GM11168 (cell line): ENCODE measurements around the gene UBL4A.

ENCODE experiments used
- in situ Hi-C: fragments of 300-500 bp; cut with MboI; formaldehyde crosslinking; loops from one replicate; pipeline ENCODE4 v1.12.0; 2022; ENCODE audit warnings: low sequenced_read_pairs; ENCODE audit not compliant: unreplicated experiment

Gene UBL4A

DNA sequence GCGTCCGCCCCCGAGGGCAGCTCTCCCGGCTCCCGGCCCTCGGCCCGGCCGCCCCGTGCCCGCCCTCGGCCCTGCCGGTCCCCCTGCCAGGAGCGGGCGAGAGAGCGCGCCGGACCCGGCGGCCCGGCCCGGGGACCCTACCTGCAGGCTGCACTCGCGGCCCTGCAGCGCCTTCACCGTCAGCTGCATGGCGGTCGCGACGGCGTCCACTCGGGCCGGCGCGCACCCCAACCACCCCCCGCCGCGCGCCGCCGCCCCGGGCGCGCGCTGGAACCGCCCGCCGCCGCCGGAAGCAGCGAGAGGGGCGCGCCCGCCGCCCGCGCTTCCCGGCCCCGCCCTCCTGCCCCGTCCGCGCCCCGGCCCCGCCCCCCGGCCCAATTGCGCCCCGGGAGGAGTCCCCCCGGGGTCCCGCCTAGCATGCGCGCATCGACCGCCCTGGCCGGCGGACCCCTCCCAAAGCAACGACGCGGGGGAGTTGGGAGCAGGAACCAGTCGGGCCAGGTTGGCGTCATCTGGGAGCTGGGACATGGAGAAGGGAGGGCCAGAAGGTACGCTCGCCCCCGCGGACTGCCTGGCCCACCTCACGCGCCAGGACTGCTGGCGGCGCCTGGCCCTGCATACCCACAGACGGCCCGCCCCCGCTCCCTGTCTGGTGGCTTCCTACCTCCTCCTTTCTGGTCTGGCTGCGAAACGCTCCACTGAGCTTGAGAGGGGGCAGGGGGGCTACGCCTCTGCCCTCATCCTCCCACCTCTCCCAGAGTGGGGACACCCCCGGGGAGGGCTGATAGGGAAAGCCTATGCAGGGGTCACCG lies at the start of gene UBL4A:
Gene UBL4A (minus strand): TSS at position 220 of the 812 bp plus-strand sequence. CDS start 31 bp downstream, at position 189.
- in situ Hi-C loops = no loop called here

DNA sequence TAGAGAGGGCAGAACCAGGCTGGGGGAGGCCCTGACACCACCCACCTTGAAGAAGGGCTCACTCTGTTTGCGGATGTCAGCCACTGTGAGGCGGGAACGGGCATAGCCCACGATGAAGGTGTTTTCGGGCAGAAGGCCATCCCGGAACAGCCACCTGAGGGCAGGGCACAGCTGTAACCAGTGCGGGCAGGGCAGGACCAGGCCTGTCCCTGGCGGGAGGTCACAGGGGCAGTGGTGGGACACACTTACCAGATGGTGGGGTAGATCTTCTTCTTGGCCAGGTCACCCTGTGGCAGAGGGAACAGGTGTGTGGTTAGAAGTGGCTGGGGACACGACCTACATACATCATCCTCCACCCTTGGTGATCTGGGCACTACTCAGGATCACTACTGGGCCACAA lies 49.5 kb upstream of the UBL4A start:
- in situ Hi-C loops = loop anchor here (25.0 kb wide), 1 partner anchor 99 kb away; the partner anchor contains the start of genes ATP6AP1, FAM50A and GDI1

DNA sequence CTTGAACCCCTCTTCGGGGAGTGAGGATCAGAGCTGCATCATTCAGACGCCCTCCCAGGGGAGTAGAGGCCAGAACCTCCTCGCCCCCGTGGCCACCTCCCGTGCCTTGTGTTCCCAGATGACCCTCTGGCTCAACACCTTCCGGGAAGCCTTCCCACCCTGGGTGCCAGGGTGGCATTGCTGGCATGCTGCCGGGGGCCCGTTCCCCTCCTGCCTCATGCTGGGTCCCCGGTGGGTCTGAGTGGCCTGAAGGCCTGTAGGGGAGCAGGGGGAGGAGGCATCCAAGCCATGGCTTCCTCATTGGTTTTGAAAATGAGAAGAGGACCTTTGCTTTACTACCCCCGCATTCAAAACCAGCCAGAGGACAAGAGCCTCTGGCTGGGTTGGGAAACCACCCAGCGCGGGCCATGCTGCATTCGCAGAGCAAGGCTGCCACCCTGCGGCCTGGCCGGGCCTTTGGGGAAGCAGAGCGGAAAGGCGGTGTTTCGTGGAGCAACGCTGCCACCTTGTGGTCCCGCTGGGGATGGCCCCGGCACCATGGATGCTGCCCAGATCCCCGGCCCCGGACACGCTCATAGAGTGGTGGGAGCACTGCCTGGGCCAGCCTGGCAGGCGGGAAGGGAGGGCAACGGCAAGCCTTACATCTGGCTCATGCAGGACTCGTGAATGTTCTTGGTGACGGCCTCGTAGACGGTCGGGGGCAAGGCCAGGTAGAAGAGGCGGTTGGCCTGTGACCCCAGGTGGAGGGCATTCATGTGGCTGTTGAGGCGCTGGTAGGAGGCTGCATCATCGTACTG lies 48.3 kb upstream of the UBL4A start:
- in situ Hi-C loops = loop anchor here (25.0 kb wide), 1 partner anchor 97 kb away; the partner anchor contains the start of genes ATP6AP1, FAM50A and GDI1

DNA sequence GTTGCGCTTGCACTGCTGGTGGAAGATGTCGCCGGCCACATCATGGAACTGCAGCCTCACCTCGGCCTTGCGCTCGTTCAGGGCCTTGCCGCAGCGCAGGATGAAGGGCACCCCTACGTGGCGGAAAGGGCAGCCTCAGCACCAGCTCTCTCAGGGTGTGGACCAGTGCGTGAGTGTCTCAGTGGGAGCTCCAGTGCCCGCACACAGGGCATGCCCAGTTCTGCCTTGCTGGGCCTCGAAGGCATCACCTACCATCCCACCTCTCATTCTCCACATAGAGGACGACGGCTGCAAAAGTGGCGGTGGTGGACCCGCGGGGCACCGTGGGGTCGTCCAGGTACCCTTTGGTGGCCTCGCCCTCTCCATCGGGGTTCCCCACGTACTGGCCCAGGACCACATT lies 46.3 kb upstream of the UBL4A start:
- in situ Hi-C loops = loop anchor here (25.0 kb wide), 1 partner anchor 95 kb away; the partner anchor contains the start of genes ATP6AP1, FAM50A and GDI1

DNA sequence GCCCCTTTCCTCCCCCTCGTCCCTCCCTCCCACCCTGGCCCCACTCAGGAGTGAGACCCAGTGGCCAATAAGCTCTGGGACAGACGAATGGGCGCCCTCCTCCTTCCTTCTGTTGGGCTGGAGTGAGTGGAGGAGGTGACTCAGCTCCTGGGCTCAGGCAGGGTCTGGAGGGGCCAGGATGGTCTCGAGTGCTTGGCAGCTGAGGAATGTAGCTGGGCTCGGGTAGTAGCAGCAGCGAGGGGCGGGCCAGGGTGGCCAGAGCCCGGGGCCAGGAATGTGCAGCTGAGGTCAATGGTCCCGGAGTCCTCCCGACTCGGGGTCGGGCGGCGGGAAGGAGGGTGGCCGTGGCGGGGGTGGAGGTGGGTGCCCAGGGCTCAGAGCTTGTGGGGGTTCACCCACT lies 45.2 kb upstream of the UBL4A start:
- in situ Hi-C loops = loop anchor here (25.0 kb wide), 1 partner anchor 94 kb away; the partner anchor contains the start of genes ATP6AP1, FAM50A and GDI1

DNA sequence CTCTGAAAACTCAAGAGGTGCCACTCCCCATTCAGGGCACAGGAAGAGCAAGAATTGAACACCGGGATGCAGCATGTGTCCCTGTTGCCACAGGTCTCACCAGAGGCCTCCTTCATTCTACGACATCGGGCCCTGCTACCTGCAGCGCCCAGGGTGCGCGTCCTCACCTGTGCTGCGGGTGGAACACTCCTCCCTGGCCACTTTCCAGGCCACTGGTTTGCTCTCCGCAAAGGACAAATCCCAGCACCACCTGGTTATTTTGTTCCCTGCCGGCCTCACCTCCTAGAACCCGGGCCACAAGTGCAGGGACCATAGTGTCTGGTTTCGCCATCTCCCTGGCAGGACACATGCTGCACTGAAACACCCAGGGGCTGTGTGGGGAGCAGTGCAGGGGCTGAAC lies 43.9 kb upstream of the UBL4A start:
- in situ Hi-C loops = loop anchor here (25.0 kb wide), 1 partner anchor 93 kb away; the partner anchor contains the start of genes ATP6AP1, FAM50A and GDI1

DNA sequence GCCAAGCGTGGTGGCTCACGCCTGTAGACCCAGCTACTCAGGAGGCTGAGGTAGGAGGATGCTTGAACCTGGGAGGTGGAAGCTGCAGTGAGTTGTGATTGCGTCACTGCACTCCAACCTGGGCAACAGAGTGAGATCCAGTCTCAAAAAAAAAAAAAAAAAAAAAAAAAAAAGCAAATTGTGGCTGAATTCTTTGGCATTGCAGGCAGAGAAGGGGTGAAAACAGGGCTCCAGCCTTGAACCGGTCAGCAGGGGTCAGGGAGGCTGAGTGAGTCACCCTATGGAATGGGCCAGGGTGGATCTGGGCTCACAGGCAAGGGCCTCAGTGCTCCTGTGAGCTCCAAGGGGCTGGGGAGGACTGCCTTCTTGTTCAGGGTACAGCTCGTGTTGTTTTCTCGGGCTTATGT lies 42.8 kb upstream of the UBL4A start:
- in situ Hi-C loops = loop anchor here (25.0 kb wide), 1 partner anchor 92 kb away; the partner anchor contains the start of genes ATP6AP1, FAM50A and GDI1

DNA sequence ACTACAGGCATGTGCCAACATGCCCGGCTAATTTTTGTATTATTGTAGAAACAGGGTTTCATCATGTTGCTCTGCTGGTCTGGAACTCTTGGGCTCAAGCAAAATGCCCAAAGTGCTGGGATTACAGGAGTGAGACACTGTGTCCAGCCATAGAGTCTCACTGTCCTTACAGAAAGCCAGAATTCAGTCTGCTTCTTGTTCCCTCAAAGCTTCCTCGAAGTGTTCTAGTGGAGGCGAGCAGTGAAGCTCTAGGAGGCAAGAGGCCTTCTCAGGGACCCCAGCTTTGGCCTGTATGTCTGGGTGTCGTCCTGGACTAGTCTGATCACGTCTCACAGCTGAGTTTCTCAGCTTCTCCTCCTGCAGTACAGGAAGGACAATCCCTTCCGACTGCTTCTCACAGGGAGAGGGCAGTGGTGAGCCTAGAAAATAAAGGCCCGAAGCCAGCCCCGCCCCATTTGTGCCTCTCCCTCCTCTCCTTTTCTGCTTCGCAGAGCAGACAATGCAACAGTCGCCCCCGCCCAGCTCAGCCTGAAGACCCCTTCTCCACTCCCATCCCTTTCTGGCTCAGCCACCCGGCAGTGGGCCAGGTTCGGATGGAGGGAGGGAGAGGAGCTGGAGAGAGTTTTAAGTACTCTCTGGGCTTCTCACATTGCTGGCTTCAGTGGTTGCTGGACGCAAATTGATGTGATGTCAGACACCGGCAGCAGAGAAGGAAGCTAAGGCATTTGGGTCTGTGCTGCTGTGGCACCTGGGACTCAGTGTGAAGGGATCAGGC lies 40.7 kb upstream of the UBL4A start:
- in situ Hi-C loops = loop anchor here (25.0 kb wide), 1 partner anchor 90 kb away; the partner anchor contains the start of genes ATP6AP1, FAM50A and GDI1

DNA sequence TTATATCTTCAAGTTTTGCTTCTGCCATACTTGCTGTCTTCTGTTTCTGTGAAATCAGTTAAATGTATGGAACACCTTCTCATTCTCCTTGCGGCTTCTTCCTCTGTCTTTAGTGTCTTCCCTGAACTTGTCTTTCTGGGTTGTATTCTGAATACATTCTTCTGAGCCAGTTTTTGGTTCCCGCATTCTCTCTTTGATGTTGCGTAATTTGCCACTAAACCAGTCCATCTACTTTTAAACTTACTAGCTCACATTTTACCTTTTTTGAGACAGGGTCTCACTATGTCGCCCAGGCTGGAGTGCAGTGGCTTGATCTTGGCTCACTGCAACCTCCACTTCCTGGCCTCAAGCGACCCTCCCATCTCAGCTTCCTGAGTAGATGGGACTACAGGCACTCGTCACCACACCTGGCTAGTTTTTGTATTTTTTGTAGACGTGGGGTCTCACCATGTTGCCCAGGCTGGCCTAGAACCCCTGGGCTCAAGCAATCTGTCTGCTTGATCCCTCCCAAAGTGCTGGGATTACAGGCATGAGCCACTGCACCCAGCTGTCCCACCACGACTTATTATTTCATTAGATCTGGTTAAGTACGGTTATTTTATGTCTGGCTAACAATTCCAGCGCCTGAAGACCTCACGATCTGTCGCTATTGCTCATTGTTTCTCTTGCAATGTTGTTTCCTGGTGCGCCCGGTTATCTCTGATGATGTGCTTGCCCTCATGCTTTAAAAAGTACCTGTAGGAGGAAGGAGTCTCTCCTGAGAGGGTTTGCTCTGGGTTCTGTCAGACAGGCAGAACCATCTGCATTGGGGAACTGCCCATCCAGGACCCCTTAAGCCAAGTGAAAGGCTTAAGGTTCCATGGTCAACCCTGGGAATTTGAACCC lies 39.4 kb upstream of the UBL4A start:
- in situ Hi-C loops = loop anchor here (25.0 kb wide), 1 partner anchor 89 kb away; the partner anchor contains the start of genes ATP6AP1, FAM50A and GDI1

DNA sequence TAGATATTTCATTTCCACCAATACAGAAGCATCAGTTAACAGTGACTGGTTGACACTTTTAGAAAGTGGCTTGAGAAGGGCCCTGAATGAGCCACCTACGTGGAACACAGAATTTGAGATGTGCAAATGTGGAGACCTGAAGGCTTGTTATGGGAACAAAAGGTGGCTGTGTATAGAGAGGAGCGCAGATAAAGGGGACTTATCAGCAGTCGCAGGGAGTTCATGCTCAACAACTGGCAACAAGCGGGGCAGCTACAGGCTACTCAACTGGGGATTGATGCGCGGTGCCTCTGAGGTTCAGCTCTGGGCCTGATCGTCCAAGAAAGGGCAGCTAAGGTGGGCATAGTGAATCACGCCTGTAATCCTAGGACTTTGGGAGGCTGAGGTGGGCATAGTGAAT lies 33.0 kb upstream of the UBL4A start:
- in situ Hi-C loops = no loop called here

DNA sequence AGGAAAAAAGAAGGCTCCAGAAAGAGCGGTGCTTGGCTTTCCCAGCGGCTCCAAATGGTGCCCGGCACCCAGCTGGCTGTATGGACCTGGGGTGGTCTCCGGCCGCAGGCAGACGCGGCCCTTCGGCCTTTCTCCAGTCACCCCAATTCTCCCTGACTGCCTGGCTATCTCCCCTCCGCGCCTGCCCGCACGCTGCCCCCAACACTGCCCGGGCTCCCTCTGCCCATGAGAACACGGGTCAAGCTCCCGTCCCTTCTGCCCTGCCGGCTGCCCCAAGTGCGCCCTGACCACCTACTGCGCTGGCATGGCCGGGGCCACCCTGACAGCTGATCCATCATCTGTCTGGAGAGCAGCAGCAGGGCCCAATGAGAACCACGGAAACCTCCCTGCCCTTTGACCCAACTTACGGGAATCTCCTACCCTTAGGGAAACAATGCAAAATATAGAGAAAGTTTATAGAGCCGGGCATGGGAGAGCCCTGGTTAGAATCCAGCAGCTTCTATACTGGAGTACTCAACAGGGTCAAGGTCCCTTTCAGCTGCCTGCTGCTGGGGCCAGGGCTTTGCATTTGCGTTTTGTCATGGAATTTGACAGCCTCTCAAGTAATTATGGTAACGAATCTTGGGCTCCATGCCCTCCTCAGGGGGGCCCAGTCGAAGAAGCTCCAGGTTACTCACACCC lies 30.8 kb upstream of the UBL4A start:
- in situ Hi-C loops = no loop called here

DNA sequence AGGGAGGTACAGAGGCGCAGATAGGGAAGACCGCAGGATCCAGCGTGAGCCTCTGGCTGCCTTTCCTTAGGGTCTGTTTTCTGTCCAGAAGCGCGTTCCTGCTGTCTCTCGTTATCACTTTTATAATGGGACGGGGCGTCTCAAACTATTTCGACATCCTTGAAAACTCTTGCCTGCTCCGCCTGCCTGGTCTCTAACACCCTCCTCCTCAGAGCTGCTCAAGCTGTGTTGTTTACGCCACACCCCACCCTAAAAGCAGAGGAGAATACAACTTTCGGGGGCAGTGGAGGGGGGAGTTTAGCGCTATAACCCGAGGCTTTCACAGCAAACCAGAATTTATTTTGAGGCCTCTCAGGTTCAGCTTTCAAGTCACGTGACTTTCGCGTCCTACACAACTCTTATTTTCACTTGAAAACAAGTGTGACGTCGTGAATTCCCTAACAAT lies 30.3 kb upstream of the UBL4A start:
- in situ Hi-C loops = no loop called here

DNA sequence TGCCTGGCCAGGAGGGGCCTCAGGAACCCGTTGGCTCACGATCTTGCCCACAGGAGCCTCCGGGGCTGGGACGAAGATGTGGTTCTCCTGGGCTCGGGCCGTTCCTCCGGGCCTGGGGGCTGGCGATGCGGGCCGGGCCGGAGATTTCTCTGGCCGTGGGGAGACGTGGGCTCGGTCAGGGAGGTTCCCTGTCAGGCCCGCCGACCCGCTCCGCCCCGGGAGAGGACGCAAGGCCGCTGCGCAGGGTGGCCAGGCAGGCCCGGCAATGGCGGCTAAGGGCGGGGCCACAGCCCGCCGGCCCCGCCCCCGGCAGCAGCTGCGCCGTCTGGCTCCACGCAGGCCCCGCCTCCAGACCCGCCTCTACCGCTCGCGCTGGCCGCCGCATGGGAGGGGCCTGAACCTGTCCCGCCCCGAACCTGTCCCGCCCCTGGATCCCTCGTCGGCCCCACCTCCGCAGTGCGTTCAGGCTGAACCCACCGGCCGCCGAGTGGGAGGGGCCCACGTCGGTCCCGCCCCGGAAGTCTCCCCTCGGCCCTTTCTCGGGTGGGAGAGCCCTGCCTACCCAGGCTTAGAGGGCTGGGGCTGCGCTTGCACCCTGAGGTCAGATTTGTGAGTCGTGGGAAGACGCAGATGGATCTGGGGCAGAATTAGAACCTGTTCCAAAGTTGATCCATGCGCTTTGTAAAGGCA lies 29.7 kb upstream of the UBL4A start, which contains the start of gene FAM3A:
Gene FAM3A (minus strand): TSS at position 267 of the 690 bp plus-strand sequence. CDS start 460 bp downstream, outside the sequence.
- in situ Hi-C loops = no loop called here

DNA sequence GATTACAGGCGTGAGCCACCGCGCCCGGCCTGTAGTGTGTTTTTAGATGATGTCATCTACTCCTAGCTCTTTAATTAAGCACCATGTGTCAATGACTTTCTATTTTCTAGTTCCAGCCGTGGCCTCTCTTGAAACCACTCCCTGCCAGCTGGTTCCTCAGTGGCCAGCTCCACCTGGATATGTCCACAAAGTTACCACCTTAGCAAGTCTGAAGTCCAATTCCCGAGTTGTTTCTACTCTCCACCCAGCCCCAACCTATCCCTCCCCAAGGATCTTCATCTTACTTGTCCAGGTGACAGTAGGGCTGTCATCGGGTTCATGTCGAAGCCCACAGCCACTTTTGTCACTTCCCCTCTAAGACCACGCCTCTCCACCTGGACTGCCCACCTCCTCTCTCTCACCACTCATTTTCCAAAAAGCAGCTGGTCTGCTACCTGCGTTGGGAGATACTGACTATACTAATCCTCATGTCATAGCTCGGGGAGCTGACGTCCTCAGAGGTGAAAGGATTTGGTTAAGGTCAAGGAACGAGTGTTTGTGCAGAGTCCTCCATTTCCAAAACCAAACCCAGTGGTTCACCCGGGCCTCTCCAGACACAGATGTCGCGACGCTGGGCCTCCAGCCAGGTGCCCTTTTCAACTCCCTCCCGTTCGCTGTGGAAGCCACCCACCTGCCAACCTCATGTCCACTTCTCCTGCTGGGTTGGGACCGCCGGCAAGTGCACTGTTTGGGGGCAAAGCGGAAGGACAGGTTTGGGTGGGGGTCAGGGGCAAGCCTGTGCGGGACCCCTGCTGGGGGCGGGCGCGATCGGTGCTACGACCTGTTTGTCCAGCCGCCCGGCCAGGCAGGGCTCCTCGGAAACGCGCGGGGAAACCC lies 28.9 kb upstream of the UBL4A start:
- in situ Hi-C loops = no loop called here

DNA sequence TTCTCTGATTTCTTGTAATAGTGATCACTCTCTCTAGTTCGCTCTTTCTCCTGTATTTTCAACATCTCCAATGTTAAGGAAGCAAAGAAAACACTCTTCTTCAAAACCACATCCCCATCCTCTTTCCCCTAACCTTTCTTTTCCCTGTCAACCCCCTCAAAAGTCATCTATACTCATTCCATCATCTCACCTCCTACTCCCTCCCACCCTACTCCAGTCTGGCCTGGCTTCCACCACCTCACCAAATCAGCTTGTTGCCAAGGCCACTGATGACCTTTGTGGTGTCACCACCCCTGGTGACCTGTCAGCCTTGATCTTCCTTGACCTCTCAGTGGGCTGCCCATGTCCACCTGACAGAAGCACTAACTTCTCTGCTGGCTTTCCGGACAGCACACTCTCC lies 27.3 kb upstream of the UBL4A start:
- in situ Hi-C loops = no loop called here

DNA sequence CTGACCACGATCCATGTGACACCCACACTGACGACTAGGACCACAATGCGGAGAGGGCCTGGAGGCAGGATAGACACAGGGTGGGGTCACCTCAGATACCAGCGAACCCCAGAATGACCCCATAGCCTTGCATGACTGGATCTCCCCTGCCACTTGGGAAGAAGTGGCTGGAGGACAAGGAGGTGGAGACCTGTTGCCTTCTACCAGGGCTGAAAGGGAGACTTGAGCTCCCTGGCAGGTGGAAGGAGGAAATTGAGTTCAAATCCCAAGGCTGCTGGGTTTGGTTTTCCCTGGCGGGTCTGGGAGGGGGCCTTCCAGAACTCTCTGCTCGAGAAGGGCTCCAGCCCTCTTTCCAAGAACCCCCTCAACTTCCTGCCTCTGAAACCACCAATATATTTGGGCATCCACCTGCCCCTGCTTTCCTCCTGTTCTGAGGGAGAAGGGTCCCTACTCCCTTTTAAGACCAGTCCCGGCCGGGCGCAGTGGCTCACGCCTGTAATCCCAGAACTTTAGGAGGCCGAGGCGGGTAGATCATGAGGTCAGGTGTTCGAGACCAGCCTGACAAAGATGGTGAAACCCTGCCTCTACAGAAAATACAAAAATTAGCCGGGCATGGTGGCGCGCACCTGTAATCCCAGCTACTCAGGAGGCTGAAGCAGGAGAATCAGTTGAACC lies 26.6 kb upstream of the UBL4A start:
- in situ Hi-C loops = no loop called here
